ENCODE data around the gene COL4A2.
A peak's percentile ranks its signal among the peaks of the same experiment; 100 is the strongest.

COL4A2 gene

GRCh38 chr13:110423689-110424302 is 116.7 kb downstream of the COL4A2 start:
- DNase-seq: no peak

GRCh38 chr13:110424569-110425443 is 117.7 kb downstream of the COL4A2 start:
- DNase-seq: no peak

GRCh38 chr13:110425444-110425780 is 118.3 kb downstream of the COL4A2 start:
- DNase-seq: no peak

GRCh38 chr13:110426735-110427134 is 119.7 kb downstream of the COL4A2 start:
- peak; percentile 84 for DNase-seq

- no peak for DNase-seq
Observed at GRCh38 chr13:110428313-110428712, 121.2 kb downstream of the COL4A2 start.

- DNase-seq: no peak
Observed at GRCh38 chr13:110430391-110431336, 123.6 kb downstream of the COL4A2 start.

DNA sequence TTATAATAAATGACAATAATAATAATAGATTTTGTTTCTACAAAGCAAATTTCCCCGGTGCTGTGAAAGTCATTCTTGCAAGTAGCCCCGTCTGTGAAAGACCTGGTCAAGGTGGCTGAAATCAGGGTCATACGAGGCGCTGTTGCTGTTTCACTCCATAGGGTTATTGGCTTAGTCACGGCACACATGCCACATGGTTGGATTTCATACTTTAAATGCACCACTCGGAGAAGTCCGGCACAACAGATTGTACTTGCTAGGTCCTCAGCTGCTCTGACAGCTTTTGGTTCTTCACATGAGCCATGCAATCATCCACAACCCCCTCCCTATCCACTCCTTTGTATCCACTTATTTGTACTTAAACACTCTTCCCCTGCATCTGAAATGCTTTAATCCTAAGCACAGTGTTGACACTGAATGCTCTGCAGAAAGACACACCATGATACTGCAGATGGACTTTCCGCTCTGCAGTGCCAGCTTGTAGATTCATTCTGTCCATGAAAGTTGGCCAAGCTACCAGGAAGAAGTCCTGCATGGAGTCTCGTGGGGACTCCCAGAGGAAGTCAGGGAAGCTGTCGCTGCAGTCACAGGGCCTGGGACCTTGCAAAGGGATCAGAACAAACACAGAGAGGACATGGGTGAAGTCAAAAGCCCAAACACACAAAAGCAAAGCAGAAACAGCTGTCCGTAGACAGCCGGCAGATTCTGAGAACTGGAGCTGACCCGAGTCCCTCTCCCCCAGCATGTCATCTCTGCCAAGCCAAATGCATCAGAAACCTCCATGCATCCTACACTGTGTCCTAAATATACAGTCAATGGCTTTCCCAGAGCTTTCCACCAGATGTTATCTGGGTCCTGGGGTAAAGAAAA is 124.6 kb downstream of the COL4A2 start:
- no peak for DNase-seq

DNA sequence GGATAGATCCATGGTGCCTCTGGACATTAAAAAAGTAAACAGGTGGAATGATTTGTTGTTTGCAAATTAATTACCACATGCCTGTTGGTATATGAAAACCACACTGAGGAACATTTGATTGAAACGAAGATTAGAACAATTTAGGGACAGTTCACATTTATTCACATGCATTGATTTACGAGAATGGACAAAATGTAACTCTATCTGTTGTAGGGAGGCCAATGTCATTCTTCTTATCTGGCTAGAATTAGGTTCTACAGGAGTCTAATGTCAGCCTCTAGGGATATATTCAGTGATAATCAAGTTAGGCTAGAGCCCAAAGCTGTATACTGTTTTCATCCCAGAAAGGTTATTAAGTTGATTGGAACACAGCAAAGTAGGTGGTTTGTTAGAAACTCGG is 125.4 kb downstream of the COL4A2 start:
- DNase-seq: no peak

DNA sequence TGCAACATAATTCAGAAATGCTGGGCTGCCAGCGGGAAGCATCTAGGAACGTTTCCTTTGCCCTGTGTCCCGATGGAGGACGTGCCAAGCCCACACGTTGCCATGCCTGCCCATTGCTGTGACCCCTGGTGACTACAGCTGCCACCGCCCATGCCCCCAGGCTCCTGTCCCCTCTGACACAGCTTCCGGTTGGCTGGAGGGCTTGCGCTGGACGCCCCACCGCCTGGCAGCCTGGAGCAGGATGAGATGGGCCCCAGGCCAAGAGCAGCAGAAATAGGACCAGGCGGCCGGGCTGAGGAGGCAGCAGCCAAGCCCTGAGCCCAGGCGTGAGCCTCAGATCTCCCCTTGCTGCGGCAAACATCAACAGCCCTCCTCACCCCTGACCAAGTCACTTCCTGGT is 125.9 kb downstream of the COL4A2 start:
- no peak for DNase-seq

DNA sequence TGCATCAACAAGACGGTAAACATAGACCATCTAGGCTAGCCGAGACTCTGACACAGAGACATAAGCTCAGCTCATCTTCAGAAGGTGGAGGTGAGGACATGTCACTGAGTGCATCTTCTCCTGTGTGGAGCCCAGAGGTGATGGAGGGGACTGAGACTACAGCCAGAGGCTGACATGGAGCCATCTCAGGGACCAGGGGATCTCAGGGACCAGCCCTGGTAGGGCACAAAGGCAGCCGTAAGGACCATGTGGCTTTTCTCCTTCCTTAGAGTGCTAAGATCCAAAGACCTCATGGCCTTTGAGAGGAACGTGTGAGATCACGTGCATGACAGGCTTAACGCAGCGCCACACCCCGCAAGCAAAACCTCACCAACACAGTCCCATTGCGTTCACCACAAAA is 127.5 kb downstream of the COL4A2 start:
- no peak for DNase-seq

DNA sequence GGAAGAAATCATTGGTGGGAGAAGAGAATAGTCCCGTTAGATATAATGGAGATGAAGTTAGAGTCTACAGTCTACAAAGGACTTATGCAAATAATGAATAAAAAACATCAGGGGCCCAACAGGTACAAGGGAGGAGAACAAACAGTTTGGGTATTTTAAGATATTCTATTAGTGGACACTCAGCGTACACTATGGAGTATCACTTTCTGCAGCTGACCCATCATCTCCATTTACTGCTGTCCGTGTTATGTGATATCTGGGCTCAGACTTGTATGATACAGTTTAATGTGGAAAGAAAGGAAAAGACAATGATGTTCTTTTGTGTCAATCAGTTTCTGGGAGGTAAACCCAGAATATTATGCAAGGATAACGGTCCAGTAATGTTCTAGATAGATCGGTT is 128.2 kb downstream of the COL4A2 start:
- no peak for DNase-seq

GRCh38 chr13:110436276-110436675 is 129.2 kb downstream of the COL4A2 start:
- no peak for DNase-seq

GRCh38 chr13:110436786-110437370 is 129.8 kb downstream of the COL4A2 start:
- DNase-seq: no peak

- DNase-seq: no peak
Observed at GRCh38 chr13:110438211-110438610, 131.1 kb downstream of the COL4A2 start.

DNA sequence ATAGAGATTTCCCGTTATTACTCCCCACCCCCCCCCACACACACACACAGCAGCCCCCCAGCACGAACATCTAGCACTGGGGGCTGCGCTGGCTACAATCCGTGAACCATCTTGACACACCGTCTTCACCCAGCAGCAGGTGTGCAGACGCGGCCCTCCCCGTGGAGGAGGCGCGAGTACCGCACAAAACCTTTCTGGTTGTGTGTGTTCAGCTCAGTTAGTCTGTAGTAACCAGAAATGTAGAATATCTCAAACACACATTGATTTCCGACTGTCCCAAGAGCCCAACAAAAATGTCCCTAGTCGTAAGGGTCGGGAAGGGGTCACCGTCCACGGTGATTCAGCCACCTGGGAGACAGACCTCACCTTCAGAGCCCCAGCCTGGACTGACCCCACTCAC is 131.7 kb downstream of the COL4A2 start:
- DNase-seq: no peak

DNA sequence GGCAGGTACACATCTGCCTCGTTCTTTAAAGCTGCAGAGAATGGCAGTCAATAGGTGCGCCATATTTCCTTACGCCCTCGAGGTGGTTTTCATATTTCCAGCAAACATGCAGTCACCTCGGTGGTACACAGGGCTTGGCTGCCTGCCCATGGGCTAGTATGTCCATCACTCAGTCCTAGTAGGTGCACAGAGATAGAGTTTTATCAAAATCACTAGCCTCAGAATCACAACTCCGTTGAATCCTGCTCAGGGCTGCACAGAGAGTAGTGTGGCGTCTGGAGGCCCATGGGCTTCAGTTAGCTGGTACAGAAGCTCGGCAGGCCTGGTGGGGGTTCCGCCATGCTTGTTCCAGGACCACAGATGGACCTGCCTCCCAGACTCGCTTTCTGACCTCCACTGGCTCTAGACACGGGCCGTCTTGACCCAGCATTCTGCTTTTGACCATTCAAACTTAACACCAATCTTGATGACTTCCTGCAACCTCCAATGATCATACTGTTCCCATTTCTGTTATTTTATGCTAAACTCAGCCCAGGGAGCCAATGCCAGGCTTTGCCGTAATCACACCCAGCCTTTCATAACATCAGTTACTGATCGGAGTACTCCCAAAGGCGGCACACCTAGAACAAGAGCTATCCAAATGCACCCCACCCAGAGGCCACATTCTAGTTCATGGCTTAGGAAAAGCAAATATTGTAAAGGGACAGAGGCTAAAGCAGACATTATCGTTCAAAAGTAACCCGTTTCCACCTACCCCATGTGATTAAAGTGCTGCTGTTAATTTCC is 134.1 kb downstream of the COL4A2 start:
- no peak for DNase-seq

GRCh38 chr13:110442930-110443621 is 136.0 kb downstream of the COL4A2 start:
- no peak for DNase-seq

- DNase-seq: no peak
Observed at GRCh38 chr13:110443622-110444225, 136.6 kb downstream of the COL4A2 start.

- no peak for DNase-seq
Observed at GRCh38 chr13:110444226-110444653, 137.2 kb downstream of the COL4A2 start.

DNA sequence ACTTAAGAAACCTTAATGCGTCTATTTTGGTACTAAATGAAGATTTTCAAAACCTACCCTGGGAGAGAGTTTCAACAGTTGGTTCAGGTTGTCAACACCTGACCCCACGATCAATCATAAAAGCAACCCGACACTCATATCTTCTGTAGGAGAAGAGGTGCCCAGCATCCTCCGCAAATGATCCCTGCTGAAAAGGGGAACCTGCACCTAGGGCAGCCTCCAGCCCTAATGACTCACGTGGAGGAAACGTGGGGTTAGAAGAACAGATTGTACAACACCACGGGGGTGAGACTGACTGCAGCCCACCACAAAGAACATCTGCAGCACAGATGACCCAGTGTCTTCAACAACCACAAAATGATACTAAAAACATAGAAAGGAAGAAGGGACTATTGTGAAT is 138.1 kb downstream of the COL4A2 start:
- DNase-seq: no peak
